RKO (cell line): Measurements from ENCODE around the gene EEF1G.
"Not testable (repeated sequence)": the region's sequence is repeated elsewhere in the genome, so short reads cannot be mapped to it uniquely, and the experiment has no call there.

ENCODE experiments used
- DNase-seq: peaks from one replicate; pipeline ENCODE4 v3.0.0-alpha.2; 2016; ENCODE audit warnings: low spot score

The EEF1G gene

GRCh38 chr11:62575837-62576236 is 2.1 kb upstream of the EEF1G start:
- DNase-seq = no peak

GRCh38 chr11:62575156-62575555 is 1.5 kb upstream of the EEF1G start:
- DNase-seq = no peak

- DNase-seq = peak; percentile 43
Observed at GRCh38 chr11:62574363-62575071, 826 bp upstream of the EEF1G start.

- peak; percentile 52 for DNase-seq
Observed at GRCh38 chr11:62573006-62573591, 592 bp downstream of the EEF1G start.

- DNase-seq = no peak
Observed at GRCh38 chr11:62572431-62572830, 1.3 kb downstream of the EEF1G start.

- not testable (repeated sequence) for DNase-seq
Observed at GRCh38 chr11:62571493-62571892, 2.2 kb downstream of the EEF1G start.

GRCh38 chr11:62570903-62571302 is 2.8 kb downstream of the EEF1G start:
- not testable (repeated sequence) for DNase-seq

GRCh38 chr11:62569611-62570010 is 4.1 kb downstream of the EEF1G start:
- no peak for DNase-seq

GRCh38 chr11:62567018-62567633 is 6.6 kb downstream of the EEF1G start:
- no peak for DNase-seq

GRCh38 chr11:62566247-62566646 is 7.4 kb downstream of the EEF1G start:
- no peak for DNase-seq

- DNase-seq = no peak
Observed at GRCh38 chr11:62565100-62565802, 8.4 kb downstream of the EEF1G start.

GRCh38 chr11:62561677-62562230 is 11.9 kb downstream of the EEF1G start:
- DNase-seq = not testable (repeated sequence)

- DNase-seq = peak; percentile 93
Observed at GRCh38 chr11:62560566-62561103, 13.1 kb downstream of the EEF1G start.

- not testable (repeated sequence) for DNase-seq
Observed at GRCh38 chr11:62559626-62560025, 14.1 kb downstream of the EEF1G start.

- DNase-seq = no peak
Observed at GRCh38 chr11:62559204-62559603, 14.5 kb downstream of the EEF1G start.

- no peak for DNase-seq
Observed at GRCh38 chr11:62558669-62559068, 15.0 kb downstream of the EEF1G start.

- DNase-seq = no peak
Observed at GRCh38 chr11:62556875-62557631, 16.6 kb downstream of the EEF1G start.

- DNase-seq = peak; percentile 91
Observed at GRCh38 chr11:62556108-62556874, 17.4 kb downstream of the EEF1G start.

- no peak for DNase-seq
Observed at GRCh38 chr11:62555464-62556107, 18.1 kb downstream of the EEF1G start.
